GM19043 (cell line): ENCODE measurements around the gene HES1.
"Not testable (repeated sequence)": the region's sequence is repeated elsewhere in the genome, so short reads cannot be mapped to it uniquely, and the experiment has no call there.

Experiments used
- ATAC-seq: cut with Tn5 transposase; IDR thresholded peaks from one replicate; pipeline ENCODE4 v1.9.1; 2021; ENCODE audit warnings: low read depth; ENCODE audit not compliant: unreplicated experiment

Gene HES1

DNA sequence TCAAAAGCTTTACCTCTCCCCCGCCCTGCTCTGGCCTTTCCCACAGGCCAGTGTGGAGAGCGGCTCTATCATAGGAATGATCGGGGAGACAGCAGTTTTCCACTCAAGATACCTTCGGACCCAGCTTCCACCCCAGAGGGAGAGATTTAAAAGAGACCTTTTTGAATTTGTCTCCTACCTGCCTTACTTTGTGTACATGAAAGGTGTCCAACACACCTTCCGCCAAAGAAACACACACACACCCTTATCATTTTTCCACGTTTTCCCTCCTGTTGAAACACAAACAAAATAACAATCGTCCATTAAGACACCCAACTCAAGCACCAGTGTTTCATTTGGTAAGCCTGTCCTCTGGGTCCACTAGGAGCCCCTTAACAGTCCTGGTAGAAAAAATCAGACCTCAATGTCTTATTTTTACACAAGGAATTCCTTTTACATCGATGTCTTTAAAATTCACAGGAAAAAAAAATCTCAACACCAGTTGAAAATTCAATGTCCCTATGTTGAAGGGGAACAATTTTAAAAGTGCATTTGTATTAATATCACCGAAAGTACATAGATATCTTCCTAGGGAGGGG is 4.0 kb downstream of the HES1 start:
- no peak for ATAC-seq

- ATAC-seq: no peak
These were observed 4.8 kb downstream of the HES1 start for GRCh38 chr3:194140520-194141414.

DNA sequence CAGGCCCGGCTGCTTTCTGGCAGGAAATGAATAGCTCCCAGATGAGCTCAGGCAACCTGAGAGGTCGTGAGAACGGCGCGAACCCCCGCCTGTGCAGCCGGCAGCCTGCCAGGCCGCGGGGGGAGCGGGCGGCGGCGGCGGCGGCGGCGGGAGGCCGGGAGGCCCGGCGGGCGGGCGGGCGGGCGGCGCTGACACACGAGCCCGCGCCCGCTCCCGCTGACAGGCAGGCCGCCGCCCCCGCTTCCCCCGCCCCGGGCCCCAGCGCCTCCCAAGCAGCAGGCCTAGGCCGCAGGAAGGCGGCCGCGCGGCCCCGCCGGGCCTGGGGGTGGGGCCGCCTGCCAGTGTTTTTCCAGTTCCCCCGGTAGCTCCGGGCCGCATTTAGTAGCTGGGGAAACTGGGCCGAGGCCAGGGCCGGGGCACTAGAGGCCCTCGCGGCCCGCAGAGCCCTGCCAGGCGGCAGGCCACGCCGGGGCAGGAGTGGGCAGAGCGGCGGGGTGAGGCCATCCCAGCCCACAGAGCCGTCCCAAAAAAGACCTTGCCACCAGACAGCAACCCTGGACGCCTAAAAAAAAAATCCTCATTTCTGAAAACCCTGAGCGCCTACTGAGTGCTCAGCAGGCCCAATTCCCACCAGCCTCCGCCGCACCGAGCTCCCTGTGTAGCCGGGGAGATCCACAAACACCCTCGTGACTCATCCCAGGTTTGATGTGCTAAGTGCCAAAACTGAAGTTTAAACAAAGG is 5.6 kb downstream of the HES1 start:
- ATAC-seq: peak; percentile 42

- no peak for ATAC-seq
These were observed 6.4 kb downstream of the HES1 start for GRCh38 chr3:194142156-194142910.

DNA sequence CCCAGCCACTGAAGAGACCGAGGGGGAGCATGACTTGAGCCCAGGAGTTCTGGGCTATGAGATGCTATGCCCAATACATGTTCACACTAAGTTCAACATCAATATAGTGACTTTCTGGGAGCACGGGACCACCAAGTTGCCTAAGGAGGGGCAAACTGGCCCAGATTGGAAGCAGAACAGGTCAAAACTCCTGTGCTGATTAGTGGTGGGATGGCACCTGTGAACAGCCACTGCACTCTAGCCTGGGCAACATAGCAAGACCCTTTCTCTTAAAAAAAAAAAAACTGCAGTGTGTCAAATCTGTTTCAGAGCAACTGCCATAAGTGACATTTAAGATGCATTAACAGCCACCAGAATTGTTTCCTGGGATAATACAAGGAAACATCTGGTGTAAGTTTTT is 9.8 kb downstream of the HES1 start:
- no peak for ATAC-seq

- no peak for ATAC-seq
These were observed 11.7 kb downstream of the HES1 start for GRCh38 chr3:194147679-194148078.

- ATAC-seq: no peak
These were observed 12.4 kb downstream of the HES1 start for GRCh38 chr3:194148383-194148782.

DNA sequence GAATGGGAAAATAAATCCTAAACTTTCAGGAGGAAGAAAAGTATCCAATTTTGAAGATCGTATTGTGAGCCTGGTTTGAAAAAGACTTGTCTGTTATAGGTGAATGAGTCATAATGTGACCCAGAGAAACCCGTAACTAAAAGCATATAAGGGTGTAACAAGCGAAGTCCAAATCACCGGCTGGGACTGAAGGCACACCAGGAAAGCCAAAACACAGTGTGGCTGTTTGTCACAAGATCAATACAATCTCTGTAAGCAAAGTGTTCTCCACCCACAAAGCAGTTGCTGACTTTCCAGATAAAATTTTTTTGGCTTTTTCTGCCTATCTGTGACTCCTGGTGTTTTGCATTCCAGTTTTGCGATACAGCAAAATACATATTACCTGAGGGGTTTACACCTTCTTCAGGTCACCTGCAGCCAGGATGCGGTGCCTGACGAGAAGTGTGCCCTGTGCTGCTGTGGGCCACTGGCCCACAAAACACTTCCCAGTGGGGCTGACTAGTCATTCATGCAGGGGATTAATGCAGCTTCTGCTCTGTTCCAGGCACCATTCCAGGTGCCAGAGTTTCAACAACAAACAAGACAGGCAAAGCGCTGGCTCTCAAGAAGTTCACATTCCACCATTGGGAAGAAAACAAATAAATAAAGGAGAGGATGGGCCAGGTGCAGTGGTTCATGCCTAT is 14.4 kb downstream of the HES1 start:
- ATAC-seq: no peak

DNA sequence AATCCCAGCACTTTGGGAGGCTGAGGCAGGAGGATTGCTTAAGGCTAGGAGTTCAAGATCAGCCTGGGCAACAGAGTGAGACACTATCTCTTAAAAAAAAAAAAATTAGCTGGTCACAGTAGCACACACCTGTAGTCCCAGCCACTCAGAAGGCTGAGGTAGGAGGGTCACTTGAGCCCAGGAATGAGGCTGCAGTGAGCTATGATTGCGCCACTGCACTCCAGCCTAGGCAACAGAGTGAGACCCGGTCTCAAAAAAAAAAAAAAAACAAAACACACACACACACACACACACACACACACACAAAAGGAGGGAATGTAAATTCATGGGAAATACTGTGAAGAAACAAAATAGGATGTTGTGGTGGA is 15.0 kb downstream of the HES1 start:
- ATAC-seq: not testable (repeated sequence)

DNA sequence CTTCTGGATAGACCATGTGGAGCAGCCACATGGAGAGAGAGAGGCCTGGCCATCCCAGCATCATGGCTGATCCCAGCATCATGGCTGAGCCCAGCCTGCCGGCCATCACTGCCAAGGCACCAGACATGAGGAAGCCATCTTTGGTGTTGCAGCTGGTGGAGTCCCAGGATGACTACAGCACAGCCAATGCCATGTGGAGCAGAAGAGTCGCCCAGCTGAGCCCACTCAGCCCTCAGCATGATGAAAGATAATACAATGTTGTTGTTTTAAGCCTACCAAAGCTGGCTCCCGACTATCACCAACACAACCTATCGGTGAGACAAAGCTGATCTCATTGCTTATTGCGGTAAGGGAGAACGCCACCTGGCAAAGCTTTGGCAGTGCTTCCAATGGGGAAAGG is 18.4 kb downstream of the HES1 start:
- no peak for ATAC-seq

DNA sequence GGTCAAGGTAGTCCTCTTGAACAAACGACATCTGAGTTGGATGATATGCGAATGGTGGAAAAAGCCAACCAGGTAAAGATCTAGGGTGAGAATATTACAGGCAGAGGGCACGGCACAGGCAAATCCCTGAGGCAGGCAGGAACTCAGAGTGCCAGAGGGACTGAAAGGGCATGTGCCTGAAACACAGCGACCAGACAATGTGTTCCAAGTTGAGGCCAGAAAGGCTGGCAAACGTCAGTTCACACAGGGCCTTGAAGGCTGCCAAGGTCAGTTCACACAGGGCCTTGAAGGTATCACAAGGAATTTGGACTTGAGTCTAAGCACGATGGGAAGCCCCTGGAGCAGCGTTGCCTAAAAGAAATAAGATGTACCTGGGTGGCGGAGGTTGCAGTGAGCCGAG is 20.1 kb downstream of the HES1 start:
- ATAC-seq: no peak

- no peak for ATAC-seq
These were observed 23.0 kb downstream of the HES1 start for GRCh38 chr3:194158942-194159439.

GRCh38 chr3:194160158-194160557 is 24.2 kb downstream of the HES1 start:
- ATAC-seq: no peak

GRCh38 chr3:194161131-194162045 is 25.4 kb downstream of the HES1 start:
- ATAC-seq: no peak

DNA sequence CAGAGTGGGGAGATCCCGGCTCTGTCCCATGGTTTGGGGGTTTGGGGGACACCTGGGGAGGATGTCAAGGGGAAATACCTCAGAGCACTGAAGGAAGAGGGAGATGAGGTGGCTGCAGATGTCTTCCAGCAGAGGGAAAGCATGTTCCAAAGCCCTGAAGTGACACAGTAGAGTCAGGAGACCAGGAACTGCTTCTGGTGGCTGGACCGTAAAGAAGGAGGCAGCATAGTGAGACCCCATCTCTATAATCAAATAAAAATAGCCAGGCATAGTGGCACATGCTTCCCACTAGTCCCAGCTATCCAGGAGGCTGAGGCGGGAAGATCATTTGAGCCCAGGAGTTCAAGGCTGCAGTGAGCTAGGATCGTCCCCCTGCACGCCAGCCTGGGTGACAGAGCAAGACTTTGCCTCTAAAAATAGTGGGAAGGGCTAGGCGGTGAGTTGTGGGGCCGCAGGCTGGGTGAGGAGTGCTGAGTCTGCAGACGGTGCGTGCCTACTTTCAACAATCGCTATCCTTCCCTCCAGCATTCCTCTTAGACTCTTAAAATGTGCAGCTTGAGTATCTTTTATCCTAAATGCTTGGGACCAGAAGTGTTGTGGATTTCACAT is 26.2 kb downstream of the HES1 start:
- no peak for ATAC-seq

GRCh38 chr3:194162817-194163584 is 27.1 kb downstream of the HES1 start:
- no peak for ATAC-seq

- ATAC-seq: no peak
These were observed 27.7 kb downstream of the HES1 start for GRCh38 chr3:194163697-194164096.

DNA sequence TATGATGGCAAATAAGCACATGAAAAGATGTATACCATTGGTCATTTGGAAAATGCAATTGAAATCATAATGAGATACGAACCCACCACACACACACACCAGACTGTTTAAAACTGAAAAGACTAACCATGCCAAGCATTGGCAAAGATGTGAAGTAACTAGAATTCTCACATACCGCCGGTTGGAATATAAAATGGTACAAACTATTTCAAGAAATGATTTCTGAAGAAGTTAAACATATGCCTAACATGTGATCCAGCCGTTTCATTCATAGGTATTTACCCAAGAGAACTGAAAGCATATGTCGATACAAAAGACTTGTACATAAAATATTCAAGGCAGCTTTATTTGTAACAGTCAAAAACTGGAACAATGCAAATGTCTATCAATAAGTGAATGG is 28.9 kb downstream of the HES1 start:
- ATAC-seq: no peak
